ENCODE results near the gene FOXO6.

FOXO6 gene

DNA sequence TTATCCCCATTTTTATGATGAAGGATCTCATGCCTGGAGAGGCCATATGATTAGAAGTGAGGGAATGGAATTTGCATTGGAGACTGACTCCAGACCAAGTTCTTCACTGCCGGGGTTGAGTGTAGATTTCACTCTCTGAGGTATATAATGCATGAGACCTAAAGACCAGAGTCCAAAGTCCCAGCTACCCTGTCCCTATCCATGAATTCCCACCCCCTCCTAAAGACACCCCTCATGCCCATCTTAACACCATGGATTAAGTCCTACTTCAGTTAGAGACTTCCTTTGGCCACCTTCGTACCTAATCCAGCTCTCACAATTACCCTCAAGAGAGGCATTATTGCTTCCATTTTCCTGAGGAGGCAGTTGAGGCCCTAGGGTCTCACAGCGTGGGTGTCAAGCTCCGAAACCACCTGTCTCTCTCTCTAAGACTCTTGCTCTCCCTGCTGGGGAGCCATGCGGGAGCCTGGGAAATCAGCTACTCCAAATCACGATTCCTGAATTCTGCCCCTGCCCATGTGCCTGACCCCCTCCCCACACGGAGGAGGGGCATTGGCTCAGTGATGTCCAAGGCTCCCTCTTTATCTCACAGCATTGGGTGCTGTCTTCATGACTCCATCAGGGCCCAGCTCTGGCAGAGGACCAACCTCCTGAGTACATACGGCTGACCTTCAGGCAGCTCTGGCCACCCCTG, 11.7 kb upstream of the FOXO6 start:
- no peak for ATAC-seq
- TF ChIP-seq GLIS3 (CRISPR knock-in tag; IDR thresholded peaks at IDR 0.05) (no peak), ZFP30 (CRISPR knock-in tag; IDR thresholded peaks at IDR 0.05) (no peak), ARNTL (CRISPR knock-in tag; IDR thresholded peaks at IDR 0.05; ENCODE audit: borderline replicate concordance, low read depth) (no peak), ISL1 (CRISPR knock-in tag; IDR thresholded peaks at IDR 0.05) (no peak), ZC3H10 (CRISPR knock-in tag; IDR thresholded peaks at IDR 0.05) (no peak), ESRRG (CRISPR knock-in tag; IDR thresholded peaks at IDR 0.05) (no peak), ZNF70 (CRISPR knock-in tag; IDR thresholded peaks at IDR 0.05) (no peak), ZNF565 (CRISPR knock-in tag; conservative IDR thresholded peaks at IDR 0.05; ENCODE audit: low read depth) (no peak), ZFP3 (CRISPR knock-in tag; IDR thresholded peaks at IDR 0.05) (no peak), OSR1 (CRISPR knock-in tag; IDR thresholded peaks at IDR 0.05) (no peak), RARB (CRISPR knock-in tag; IDR thresholded peaks at IDR 0.05) (no peak), SNAI2 (CRISPR knock-in tag; IDR thresholded peaks at IDR 0.05) (no peak), ZNF8 (CRISPR knock-in tag; IDR thresholded peaks at IDR 0.05) (no peak), TOX (CRISPR knock-in tag; IDR thresholded peaks at IDR 0.05; ENCODE audit: borderline replicate concordance) (no peak), BACH2 (CRISPR knock-in tag; IDR thresholded peaks at IDR 0.05; ENCODE audit: borderline replicate concordance) (no peak), PPARA (CRISPR knock-in tag; IDR thresholded peaks at IDR 0.05; ENCODE audit: borderline replicate concordance) (no peak), CSDC2 (CRISPR knock-in tag; IDR thresholded peaks at IDR 0.05) (no peak)
- TF ChIP-seq, protein P1, sequence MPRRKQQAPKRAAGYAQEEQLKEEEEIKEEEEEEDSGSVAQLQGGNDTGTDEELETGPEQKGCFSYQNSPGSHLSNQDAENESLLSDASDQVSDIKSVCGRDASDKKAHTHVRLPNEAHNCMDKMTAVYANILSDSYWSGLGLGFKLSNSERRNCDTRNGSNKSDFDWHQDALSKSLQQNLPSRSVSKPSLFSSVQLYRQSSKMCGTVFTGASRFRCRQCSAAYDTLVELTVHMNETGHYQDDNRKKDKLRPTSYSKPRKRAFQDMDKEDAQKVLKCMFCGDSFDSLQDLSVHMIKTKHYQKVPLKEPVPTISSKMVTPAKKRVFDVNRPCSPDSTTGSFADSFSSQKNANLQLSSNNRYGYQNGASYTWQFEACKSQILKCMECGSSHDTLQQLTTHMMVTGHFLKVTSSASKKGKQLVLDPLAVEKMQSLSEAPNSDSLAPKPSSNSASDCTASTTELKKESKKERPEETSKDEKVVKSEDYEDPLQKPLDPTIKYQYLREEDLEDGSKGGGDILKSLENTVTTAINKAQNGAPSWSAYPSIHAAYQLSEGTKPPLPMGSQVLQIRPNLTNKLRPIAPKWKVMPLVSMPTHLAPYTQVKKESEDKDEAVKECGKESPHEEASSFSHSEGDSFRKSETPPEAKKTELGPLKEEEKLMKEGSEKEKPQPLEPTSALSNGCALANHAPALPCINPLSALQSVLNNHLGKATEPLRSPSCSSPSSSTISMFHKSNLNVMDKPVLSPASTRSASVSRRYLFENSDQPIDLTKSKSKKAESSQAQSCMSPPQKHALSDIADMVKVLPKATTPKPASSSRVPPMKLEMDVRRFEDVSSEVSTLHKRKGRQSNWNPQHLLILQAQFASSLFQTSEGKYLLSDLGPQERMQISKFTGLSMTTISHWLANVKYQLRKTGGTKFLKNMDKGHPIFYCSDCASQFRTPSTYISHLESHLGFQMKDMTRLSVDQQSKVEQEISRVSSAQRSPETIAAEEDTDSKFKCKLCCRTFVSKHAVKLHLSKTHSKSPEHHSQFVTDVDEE (CRISPR knock-in tag; IDR thresholded peaks at IDR 0.05), result no peak
- TF ChIP-seq, protein P2, sequence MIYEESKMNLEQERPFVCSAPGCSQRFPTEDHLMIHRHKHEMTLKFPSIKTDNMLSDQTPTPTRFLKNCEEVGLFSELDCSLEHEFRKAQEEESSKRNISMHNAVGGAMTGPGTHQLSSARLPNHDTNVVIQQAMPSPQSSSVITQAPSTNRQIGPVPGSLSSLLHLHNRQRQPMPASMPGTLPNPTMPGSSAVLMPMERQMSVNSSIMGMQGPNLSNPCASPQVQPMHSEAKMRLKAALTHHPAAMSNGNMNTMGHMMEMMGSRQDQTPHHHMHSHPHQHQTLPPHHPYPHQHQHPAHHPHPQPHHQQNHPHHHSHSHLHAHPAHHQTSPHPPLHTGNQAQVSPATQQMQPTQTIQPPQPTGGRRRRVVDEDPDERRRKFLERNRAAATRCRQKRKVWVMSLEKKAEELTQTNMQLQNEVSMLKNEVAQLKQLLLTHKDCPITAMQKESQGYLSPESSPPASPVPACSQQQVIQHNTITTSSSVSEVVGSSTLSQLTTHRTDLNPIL (CRISPR knock-in tag; IDR thresholded peaks at IDR 0.05; ENCODE audit: low read depth), result no peak
- TF ChIP-seq, protein P3, sequence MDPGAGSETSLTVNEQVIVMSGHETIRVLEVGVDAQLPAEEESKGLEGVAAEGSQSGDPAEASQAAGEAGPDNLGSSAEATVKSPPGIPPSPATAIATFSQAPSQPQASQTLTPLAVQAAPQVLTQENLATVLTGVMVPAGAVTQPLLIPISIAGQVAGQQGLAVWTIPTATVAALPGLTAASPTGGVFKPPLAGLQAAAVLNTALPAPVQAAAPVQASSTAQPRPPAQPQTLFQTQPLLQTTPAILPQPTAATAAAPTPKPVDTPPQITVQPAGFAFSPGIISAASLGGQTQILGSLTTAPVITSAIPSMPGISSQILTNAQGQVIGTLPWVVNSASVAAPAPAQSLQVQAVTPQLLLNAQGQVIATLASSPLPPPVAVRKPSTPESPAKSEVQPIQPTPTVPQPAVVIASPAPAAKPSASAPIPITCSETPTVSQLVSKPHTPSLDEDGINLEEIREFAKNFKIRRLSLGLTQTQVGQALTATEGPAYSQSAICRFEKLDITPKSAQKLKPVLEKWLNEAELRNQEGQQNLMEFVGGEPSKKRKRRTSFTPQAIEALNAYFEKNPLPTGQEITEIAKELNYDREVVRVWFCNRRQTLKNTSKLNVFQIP (CRISPR knock-in tag; IDR thresholded peaks at IDR 0.05; ENCODE audit: borderline replicate concordance, low read depth), result no peak

DNA sequence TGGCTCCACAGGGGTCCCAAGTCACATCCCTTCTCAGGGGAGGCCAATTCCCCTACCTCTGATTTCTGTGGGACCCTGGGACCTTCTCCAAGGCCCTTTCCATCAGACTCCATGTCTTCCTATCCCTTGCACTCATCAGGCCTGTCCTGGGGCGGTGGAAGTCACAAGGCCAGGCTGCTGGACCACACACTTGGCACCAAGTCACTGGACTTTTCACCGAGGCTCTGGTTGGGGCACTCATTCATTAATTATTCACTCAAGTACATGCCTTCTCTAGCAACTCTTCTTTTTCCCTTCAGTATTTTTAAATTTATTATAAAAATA, 11.2 kb upstream of the FOXO6 start:
- ATAC-seq, result no peak
- TF ChIP-seq, protein P1 (CRISPR knock-in tag; IDR thresholded peaks at IDR 0.05), result no peak
- TF ChIP-seq ZNF70 (CRISPR knock-in tag; IDR thresholded peaks at IDR 0.05) (no peak), TCF4 (CRISPR knock-in tag; IDR thresholded peaks at IDR 0.05; ENCODE audit: borderline replicate concordance) (no peak), BACH2 (CRISPR knock-in tag; IDR thresholded peaks at IDR 0.05; ENCODE audit: borderline replicate concordance) (no peak), ZNF565 (CRISPR knock-in tag; conservative IDR thresholded peaks at IDR 0.05; ENCODE audit: low read depth) (no peak), ZFP30 (CRISPR knock-in tag; IDR thresholded peaks at IDR 0.05) (no peak), GLIS3 (CRISPR knock-in tag; IDR thresholded peaks at IDR 0.05) (no peak), ARNTL (CRISPR knock-in tag; IDR thresholded peaks at IDR 0.05; ENCODE audit: borderline replicate concordance, low read depth) (no peak), TOX (CRISPR knock-in tag; IDR thresholded peaks at IDR 0.05; ENCODE audit: borderline replicate concordance) (no peak), SNAI2 (CRISPR knock-in tag; IDR thresholded peaks at IDR 0.05) (no peak), RARB (CRISPR knock-in tag; IDR thresholded peaks at IDR 0.05) (no peak), ISL1 (CRISPR knock-in tag; IDR thresholded peaks at IDR 0.05) (no peak), ESRRG (CRISPR knock-in tag; IDR thresholded peaks at IDR 0.05) (no peak), CSDC2 (CRISPR knock-in tag; IDR thresholded peaks at IDR 0.05) (no peak), PPARA (CRISPR knock-in tag; IDR thresholded peaks at IDR 0.05; ENCODE audit: borderline replicate concordance) (no peak), ZC3H10 (CRISPR knock-in tag; IDR thresholded peaks at IDR 0.05) (no peak)
- TF ChIP-seq, protein P4, sequence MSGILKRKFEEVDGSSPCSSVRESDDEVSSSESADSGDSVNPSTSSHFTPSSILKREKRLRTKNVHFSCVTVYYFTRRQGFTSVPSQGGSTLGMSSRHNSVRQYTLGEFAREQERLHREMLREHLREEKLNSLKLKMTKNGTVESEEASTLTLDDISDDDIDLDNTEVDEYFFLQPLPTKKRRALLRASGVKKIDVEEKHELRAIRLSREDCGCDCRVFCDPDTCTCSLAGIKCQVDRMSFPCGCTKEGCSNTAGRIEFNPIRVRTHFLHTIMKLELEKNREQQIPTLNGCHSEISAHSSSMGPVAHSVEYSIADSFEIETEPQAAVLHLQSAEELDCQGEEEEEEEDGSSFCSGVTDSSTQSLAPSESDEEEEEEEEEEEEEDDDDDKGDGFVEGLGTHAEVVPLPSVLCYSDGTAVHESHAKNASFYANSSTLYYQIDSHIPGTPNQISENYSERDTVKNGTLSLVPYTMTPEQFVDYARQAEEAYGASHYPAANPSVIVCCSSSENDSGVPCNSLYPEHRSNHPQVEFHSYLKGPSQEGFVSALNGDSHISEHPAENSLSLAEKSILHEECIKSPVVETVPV (CRISPR knock-in tag; IDR thresholded peaks at IDR 0.05), result no peak
- TF ChIP-seq, protein P5, sequence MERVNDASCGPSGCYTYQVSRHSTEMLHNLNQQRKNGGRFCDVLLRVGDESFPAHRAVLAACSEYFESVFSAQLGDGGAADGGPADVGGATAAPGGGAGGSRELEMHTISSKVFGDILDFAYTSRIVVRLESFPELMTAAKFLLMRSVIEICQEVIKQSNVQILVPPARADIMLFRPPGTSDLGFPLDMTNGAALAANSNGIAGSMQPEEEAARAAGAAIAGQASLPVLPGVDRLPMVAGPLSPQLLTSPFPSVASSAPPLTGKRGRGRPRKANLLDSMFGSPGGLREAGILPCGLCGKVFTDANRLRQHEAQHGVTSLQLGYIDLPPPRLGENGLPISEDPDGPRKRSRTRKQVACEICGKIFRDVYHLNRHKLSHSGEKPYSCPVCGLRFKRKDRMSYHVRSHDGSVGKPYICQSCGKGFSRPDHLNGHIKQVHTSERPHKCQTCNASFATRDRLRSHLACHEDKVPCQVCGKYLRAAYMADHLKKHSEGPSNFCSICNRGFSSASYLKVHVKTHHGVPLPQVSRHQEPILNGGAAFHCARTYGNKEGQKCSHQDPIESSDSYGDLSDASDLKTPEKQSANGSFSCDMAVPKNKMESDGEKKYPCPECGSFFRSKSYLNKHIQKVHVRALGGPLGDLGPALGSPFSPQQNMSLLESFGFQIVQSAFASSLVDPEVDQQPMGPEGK (CRISPR knock-in tag; IDR thresholded peaks at IDR 0.05; ENCODE audit: borderline replicate concordance), result no peak
